HS-5 (cell line): Measurements from ENCODE around the gene MAGED1.
A peak's percentile ranks its signal among the peaks of the same experiment; 100 is the strongest.

Source experiments
- DNase-seq: peaks from one replicate; pipeline ENCODE4 v3.0.0-alpha.2; 2012; ENCODE audit warnings: low read depth

MAGED1 gene

GRCh38 chrX:51892921-51893745 lies at the start of gene MAGED1:
MAGED1 (plus strand) TSS chrX:51893623; CDS start chrX:51894305, 682 bp downstream.
- DNase-seq, result peak; percentile 64

GRCh38 chrX:51847463-51847862 lies 46.0 kb upstream of the MAGED1 start:
- no peak for DNase-seq

- no peak for DNase-seq
These were observed 41.8 kb upstream of the MAGED1 start for GRCh38 chrX:51851507-51852085.

GRCh38 chrX:51852096-51852495 lies 41.3 kb upstream of the MAGED1 start:
- DNase-seq, result no peak

GRCh38 chrX:51852621-51853020 lies 40.8 kb upstream of the MAGED1 start:
- DNase-seq, result no peak

- no peak for DNase-seq
These were observed 40.2 kb upstream of the MAGED1 start for GRCh38 chrX:51853251-51853650.

GRCh38 chrX:51855698-51856097 lies 37.7 kb upstream of the MAGED1 start:
- no peak for DNase-seq

GRCh38 chrX:51857159-51857733 lies 36.2 kb upstream of the MAGED1 start:
- DNase-seq, result no peak

- no peak for DNase-seq
These were observed 32.7 kb upstream of the MAGED1 start for GRCh38 chrX:51860679-51861078.

- DNase-seq, result no peak
These were observed 30.5 kb upstream of the MAGED1 start for GRCh38 chrX:51862920-51863319.

GRCh38 chrX:51866210-51866609 lies 27.2 kb upstream of the MAGED1 start:
- no peak for DNase-seq

GRCh38 chrX:51867626-51868025 lies 25.8 kb upstream of the MAGED1 start:
- no peak for DNase-seq

GRCh38 chrX:51870354-51870753 lies 23.1 kb upstream of the MAGED1 start:
- no peak for DNase-seq

- DNase-seq, result no peak
These were observed 19.3 kb upstream of the MAGED1 start for GRCh38 chrX:51874123-51874522.

GRCh38 chrX:51876441-51876840 lies 17.0 kb upstream of the MAGED1 start:
- DNase-seq, result no peak

GRCh38 chrX:51878056-51878455 lies 15.4 kb upstream of the MAGED1 start:
- DNase-seq, result no peak

- no peak for DNase-seq
These were observed 3.6 kb upstream of the MAGED1 start for GRCh38 chrX:51889851-51890250.

- DNase-seq, result no peak
These were observed 2.2 kb upstream of the MAGED1 start for GRCh38 chrX:51891245-51891644.

- DNase-seq, result peak; percentile 54
These were observed 1.4 kb upstream of the MAGED1 start for GRCh38 chrX:51891821-51892551.

GRCh38 chrX:51893931-51894696 lies 691 bp downstream of the MAGED1 start:
- no peak for DNase-seq

- no peak for DNase-seq
These were observed 1.4 kb downstream of the MAGED1 start for GRCh38 chrX:51894697-51895336.
